Endothelial cell of umbilical vein (primary cell): ENCODE data around the gene PLXNC1. TPM values are rescaled to one million over a fixed set of nuclear protein-coding genes. Genes with fewer than 3 reads are reported as not detected.

Source experiments
- BruUV-seq: library from RNA; stranded (reverse); fragments of 400-500 nt; replicated peaks from 2 replicates; lab custom pipeline; 2021; lab: Mats Ljungman, UMichigan
- CTCF ChIA-PET: fragments of 300-600, 350-600 bp; sonication (Branson Sonifier 250); formaldehyde crosslinking; loops from one replicate; lab custom pipeline; 2021; ENCODE audit warnings: antibody characterized with exemption, inconsistent platforms; lab: Charles Lee
- POLR2A ChIA-PET: fragments of 300-600, 350-600 bp; sonication (Branson Sonifier 250); formaldehyde crosslinking; loops from one replicate; lab custom pipeline; 2021; ENCODE audit warnings: antibody characterized with exemption, inconsistent platforms; lab: Charles Lee
- DNase-seq: peaks from one replicate; pipeline ENCODE4 v3.0.0-alpha.2; 2011; ENCODE audit warnings: low read depth, low spot score
- FAIRE-seq: peaks from 2 replicates; lab custom pipeline; 2011; peaks lifted over from hg19 to GRCh38; lab: Jason Lieb, UNC
- H2AFZ ChIP-seq: 2 replicates; pipeline ENCODE4 v1.6.0; 2012; ENCODE audit warnings: low read depth, low read length, control low read depth, inconsistent platforms
- H3K27ac ChIP-seq: 2 replicates; pipeline ENCODE4 v1.5.1; 2011; ENCODE audit warnings: low read depth, mild to moderate bottlenecking, control low read depth, low read length, moderate library complexity; ENCODE audit not compliant: insufficient read depth
- H3K27me3 ChIP-seq, 2 experiments: 2 replicates each; pipeline versions ENCODE4 v1.6.0 to v1.6.1; 2011; ENCODE audit warnings: low read length in 2 of 2, mixed read lengths in 1 of 2; ENCODE audit not compliant: control insufficient read depth in 2 of 2, insufficient read depth in 2 of 2
- H3K36me3 ChIP-seq, 2 experiments: 2 replicates in 1 of 2; 3 replicates in 1 of 2; pipeline ENCODE4 v1.5.1; 2011; ENCODE audit warnings: low read length in 2 of 2, mild to moderate bottlenecking in 1 of 2, moderate library complexity in 1 of 2; ENCODE audit not compliant: control insufficient read depth in 2 of 2, insufficient read depth in 2 of 2; ENCODE audit errors: extremely low read depth in 1 of 2
- H3K4me1 ChIP-seq: 3 replicates; pipeline ENCODE4 v1.5.1; 2011; ENCODE audit warnings: mild to moderate bottlenecking, low read length; ENCODE audit not compliant: control insufficient read depth, insufficient read depth; ENCODE audit errors: extremely low read depth
- H3K4me2 ChIP-seq: 2 replicates; pipeline ENCODE4 v1.6.1; 2011; ENCODE audit warnings: low read length, control low read depth, mixed read lengths; ENCODE audit not compliant: insufficient read depth
- H3K4me3 ChIP-seq, 3 experiments: fragments of 200-600 bp in 1 of 3; sonication (generic), shearing (Covaris generic) in 1 of 3; replicated peaks in 1 of 3; 2 replicates each; pipeline ENCODE4 v1.5.1; 2011 to 2016; ENCODE audit warnings: control low read depth in 3 of 3, low read length in 3 of 3, mild to moderate bottlenecking in 2 of 3, inconsistent platforms in 1 of 3, low read depth in 1 of 3, moderate library complexity in 1 of 3; ENCODE audit not compliant: insufficient read depth in 1 of 3
- H3K79me2 ChIP-seq: 2 replicates; pipeline ENCODE4 v1.6.0; 2012; ENCODE audit warnings: low read length, inconsistent platforms; ENCODE audit not compliant: control insufficient read depth, insufficient read depth
- H3K9ac ChIP-seq: replicated peaks from 2 replicates; pipeline ENCODE3; 2011; ENCODE audit warnings: low read length, control low read depth; ENCODE audit not compliant: insufficient read depth; ENCODE audit errors: extremely low read depth
- H3K9me1 ChIP-seq: replicated peaks from 3 replicates; pipeline ENCODE4 v1.6.0; 2011; ENCODE audit warnings: mild to moderate bottlenecking, low read length; ENCODE audit not compliant: control insufficient read depth, insufficient read depth; ENCODE audit errors: extremely low read depth
- H3K9me3 ChIP-seq: replicated peaks from 2 replicates; pipeline ENCODE4 v1.5.1; 2012; ENCODE audit warnings: low read length, inconsistent platforms; ENCODE audit not compliant: control insufficient read depth, insufficient read depth
- H4K20me1 ChIP-seq: replicated peaks from 2 replicates; pipeline ENCODE3; 2011; ENCODE audit warnings: mild to moderate bottlenecking, low read length; ENCODE audit not compliant: control insufficient read depth, insufficient read depth; ENCODE audit errors: extremely low read depth
- CTCF ChIP-seq, 2 donors: IDR thresholded peaks; 1 replicate in 1 of 2; 2 replicates in 1 of 2; pipeline ENCODE4 v1.5.1; 2011; ENCODE audit warnings: low read length in 2 of 2, mild to moderate bottlenecking in 2 of 2, moderate library complexity in 2 of 2, control low read depth in 1 of 2, inconsistent platforms in 1 of 2, low read depth in 1 of 2; ENCODE audit not compliant: insufficient read depth in 1 of 2; ENCODE audit errors: extremely low read depth in 1 of 2
- EZH2 ChIP-seq: IDR thresholded peaks from 2 replicates; pipeline ENCODE4 v1.6.1; 2012; ENCODE audit warnings: borderline replicate concordance, low read depth, mild to moderate bottlenecking, moderate library complexity, low read length, inconsistent platforms; ENCODE audit not compliant: severe bottlenecking
- FOS ChIP-seq: IDR thresholded peaks from 2 replicates; pipeline ENCODE4 v1.6.1; 2011; ENCODE audit warnings: mild to moderate bottlenecking, low read length, moderate library complexity, borderline replicate concordance; ENCODE audit not compliant: insufficient read depth
- GATA2 ChIP-seq: IDR thresholded peaks from 2 replicates; pipeline ENCODE4 v1.7.0; 2011; ENCODE audit warnings: low read depth, mild to moderate bottlenecking, moderate library complexity, mixed read lengths, low read length; ENCODE audit not compliant: insufficient read length, insufficient read depth
- JUN ChIP-seq: IDR thresholded peaks from 2 replicates; pipeline ENCODE4 v1.6.1; 2011; ENCODE audit warnings: borderline replicate concordance, low read depth; ENCODE audit not compliant: insufficient read length, insufficient read depth
- MYC ChIP-seq: IDR thresholded peaks from one replicate; pipeline ENCODE4 v1.6.1; 2011; ENCODE audit warnings: mild to moderate bottlenecking, low read depth, low read length
- POLR2A ChIP-seq: IDR thresholded peaks from 2 replicates; pipeline ENCODE4 v1.6.1; 2012; ENCODE audit warnings: low read depth, mild to moderate bottlenecking, control low read depth, low read length
- POLR2AphosphoS5 ChIP-seq: IDR thresholded peaks from 2 replicates; pipeline ENCODE4 v1.6.1; 2012; ENCODE audit warnings: low read depth, mild to moderate bottlenecking, control low read depth, low read length, moderate library complexity; ENCODE audit not compliant: insufficient read depth
- dilution Hi-C: fragments of 300-500 bp; cut with MboI; formaldehyde crosslinking; loops from one replicate; pipeline ENCODE4 v1.15.0; 2019; ENCODE audit warnings: low sequenced_read_pairs; ENCODE audit not compliant: extremely low pct_ligation_motif_present
- intact Hi-C: fragments of 100-400 bp; cut with micrococcal nuclease; formaldehyde crosslinking; loops from one replicate; pipeline ENCODE4 v1.10.0; 2022
- polyA plus RNA-seq, 4 experiments: library from polyadenylated mRNA; depleted of rRNA in 3 of 4; stranded (reverse) in 3 of 4; unstranded in 1 of 4; fragments of >200 nt; gene quantifications; 2 replicates each; pipeline versions ENCODE4 v1.2.1 to v1.2.3, GENCODE V29; 2011 to 2012; ENCODE audit warnings: missing spikeins in 1 of 4
- total RNA-seq: library from RNA; stranded (reverse); gene quantifications from 2 replicates; pipeline ENCODE4 v1.2.3, GENCODE V29; 2021
- TF ChIP-seq, protein P1 (sequence below): IDR thresholded peaks from 2 replicates; pipeline ENCODE4 v1.6.1; 2011; ENCODE audit not compliant: insufficient read depth, insufficient read length

The PLXNC1 gene
- total and polyA plus RNA-seq, 2 donors (not counting 3 experiments of a cell fraction or from before 2014, with no cell fraction given), result 0.04 TPM; not detected in 1

DNA sequence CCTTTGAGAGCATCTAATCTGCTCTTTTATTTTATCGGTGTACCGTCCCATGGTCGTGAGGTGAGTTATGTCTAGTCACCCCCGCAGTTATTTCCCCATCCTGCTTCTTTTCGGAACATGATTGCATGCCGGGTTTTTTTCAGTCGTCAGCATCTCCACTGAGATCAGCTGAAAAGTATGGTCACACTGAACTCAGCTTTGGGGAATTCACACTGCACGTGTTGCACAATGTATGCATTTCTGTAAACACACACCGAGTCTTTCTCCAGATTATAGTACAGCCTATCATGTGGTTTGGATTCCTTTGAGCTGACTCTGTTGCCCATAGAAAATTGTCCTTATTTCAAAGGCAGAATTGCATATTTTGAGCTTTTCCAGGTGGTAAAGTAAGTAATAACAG, 24.6 kb downstream of the PLXNC1 start:
- Histone ChIP-seq H3K9me3 (no peaks in the 10 kb centered on the region), H2AFZ (no peak overlapping the region), H3K9me1 (no peaks in the 10 kb centered on the region), H3K27ac (no peak overlapping the region), H3K4me3 (no peak overlapping the region), H3K79me2 (no peaks in the 10 kb centered on the region), H3K36me3 (no peaks in the 10 kb centered on the region), H3K9ac (no peak overlapping the region), H3K4me2 (no peak overlapping the region), H3K4me1 (no peaks in the 10 kb centered on the region), H4K20me1 (no peaks in the 10 kb centered on the region), H3K27me3 (peaks cover 8 to 14% of the 10 kb centered on the region in 2 experiments)
- CTCF ChIA-PET, result interaction anchor here (0.9 to 1.2 kb wide), 2 partner anchors 38 to 97 kb away, joined by 3 read pairs; no protein-coding TSS in a partner anchor
- dilution Hi-C loops, result no loop called here
- no peak for FAIRE-seq
- no peak for DNase-seq
- TF ChIP-seq MYC, result no peak
- POLR2A ChIA-PET, result no interaction called here
- intact Hi-C loops, result no loop called here
- no TSS peak for BruUV-seq

GRCh38 chr12:94173660-94174265, 25.4 kb downstream of the PLXNC1 start:
- no TSS peak for BruUV-seq
- H3K36me3 ChIP-seq, result no peaks in the 10 kb centered on the region
- no peak overlapping the region for H2AFZ ChIP-seq
- dilution Hi-C loops (no loop called here), intact Hi-C loops (no loop called here)
- no peaks in the 10 kb centered on the region for H3K4me1 ChIP-seq
- DNase-seq (no peak), FAIRE-seq (no peak)
- no peaks in the 10 kb centered on the region for H4K20me1 ChIP-seq
- H3K4me2 ChIP-seq, result no peak overlapping the region
- CTCF ChIA-PET, result interaction anchor here (1.2 to 1.4 kb wide), 2 partner anchors 10 to 97 kb away, joined by 3 to 4 read pairs; no protein-coding TSS in a partner anchor
- no peak overlapping the region for H3K4me3 ChIP-seq
- no peaks in the 10 kb centered on the region for H3K9me1 ChIP-seq
- POLR2A ChIA-PET, result no interaction called here
- peaks cover 7 to 8% of the 10 kb centered on the region in 2 experiments for H3K27me3 ChIP-seq
- TF ChIP-seq CTCF (IDR thresholded peaks at IDR 0.05; ENCODE audit: extremely low read depth in 1 of 2, insufficient read depth in 1 of 2, low read depth in 1 of 2, low read length in 2 of 2) (no peak), POLR2AphosphoS5 (no peak), FOS (no peak), GATA2 (no peak), MYC (no peak), POLR2A (no peak), JUN (no peak), EZH2 (no peak)
- TF ChIP-seq, protein P1, sequence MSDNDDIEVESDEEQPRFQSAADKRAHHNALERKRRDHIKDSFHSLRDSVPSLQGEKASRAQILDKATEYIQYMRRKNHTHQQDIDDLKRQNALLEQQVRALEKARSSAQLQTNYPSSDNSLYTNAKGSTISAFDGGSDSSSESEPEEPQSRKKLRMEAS, result no peak
- H3K9me3 ChIP-seq, result no peaks in the 10 kb centered on the region
- H3K79me2 ChIP-seq, result no peaks in the 10 kb centered on the region
- no peak overlapping the region for H3K9ac ChIP-seq
- H3K27ac ChIP-seq, result no peak overlapping the region
